ENCODE results near the gene ITGB7. TPM values are rescaled to one million over a fixed set of nuclear protein-coding genes. Genes with fewer than 3 reads are reported as not detected.

Gene ITGB7
- total RNA-seq, 1 experiment from 2014 or later = 0.98 TPM

DNA sequence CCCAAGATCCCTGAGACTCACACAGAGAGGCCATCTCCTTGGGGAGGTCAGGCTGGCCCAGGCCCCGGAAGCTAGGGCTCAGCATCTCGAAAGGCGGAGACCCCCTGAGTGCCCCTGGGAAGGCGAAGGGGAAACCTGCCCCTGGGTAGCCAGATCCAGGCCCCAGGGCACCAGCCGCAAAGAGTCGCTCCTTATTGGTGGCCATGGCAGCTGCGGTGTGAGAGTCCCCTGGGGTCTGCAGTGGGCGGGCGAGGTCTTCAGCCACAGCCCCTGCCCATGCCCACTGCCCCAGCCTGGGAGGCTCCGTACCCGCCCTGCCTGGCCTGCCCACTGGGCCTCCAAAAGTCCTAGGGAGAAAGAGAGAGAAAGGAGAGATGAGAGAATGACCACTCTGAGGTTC, 20.3 kb upstream of the ITGB7 start:
- Histone ChIP-seq H3K4me1 (ENCODE audit: control insufficient read depth, insufficient read depth, low read length) (peaks cover 36% of the 10 kb centered on the region), H3K27me3 (ENCODE audit: control insufficient read depth, insufficient read depth, low read length) (no peaks in the 10 kb centered on the region), H3K4me3 (ENCODE audit: low read depth in 2 of 2, low read length in 2 of 2) (no peak overlapping the region), H3K27ac (ENCODE audit: low read length) (no peak overlapping the region), H3K36me3 (ENCODE audit: control insufficient read depth, insufficient read depth, low read length) (no peaks in the 10 kb centered on the region; the same call in 1 of the 2 replicates), H3K9me3 (ENCODE audit: control insufficient read depth, insufficient read depth, low read depth, low read length) (no peaks in the 10 kb centered on the region)
- ChIA-PET CTCF (no interaction called here), POLR2A (no interaction called here)
- intact Hi-C loops (cut with micrococcal nuclease; ENCODE audit: unreplicated experiment) (no loop called here), in situ Hi-C loops (cut with HindIII; ENCODE audit: low pct_unique_long_range_greater_than_20kb, low sequenced_read_pairs) (no loop called here)
- no TSS peak for BruUV-seq (replicated peaks)
- no peak for ATAC-seq
- no peak for TF ChIP-seq TCF7L2 (IDR thresholded peaks at IDR 0.05; ENCODE audit: low read depth, low read length)
- no peak for TF ChIP-seq POLR2AphosphoS5 (IDR thresholded peaks at IDR 0.05; ENCODE audit: low read depth, low read length)
- TF ChIP-seq CTCF (IDR thresholded peaks at IDR 0.05) = no peak
- no peak for TF ChIP-seq REST (IDR thresholded peaks at IDR 0.05; ENCODE audit: insufficient read depth in 1 of 2, low read depth in 2 of 2, low read length in 1 of 2)
- no peak for TF ChIP-seq SIN3A (IDR thresholded peaks at IDR 0.05; ENCODE audit: borderline replicate concordance, insufficient read depth, low read depth, low read length)
- DNase-seq (ENCODE audit: low read depth, low spot score) = no peak

GRCh38 chr12:53226815-53227214, 19.8 kb upstream of the ITGB7 start:
- no peak for DNase-seq (ENCODE audit: low read depth, low spot score)
- no peak overlapping the region for H3K4me3 ChIP-seq (ENCODE audit: low read depth in 2 of 2, low read length in 2 of 2)
- ATAC-seq = no peak
- in situ Hi-C loops (cut with HindIII; ENCODE audit: low pct_unique_long_range_greater_than_20kb, low sequenced_read_pairs) (no loop called here), intact Hi-C loops (cut with micrococcal nuclease; ENCODE audit: unreplicated experiment) (no loop called here)
- no peaks in the 10 kb centered on the region; the same call in 1 of the 2 replicates for H3K36me3 ChIP-seq (ENCODE audit: control insufficient read depth, insufficient read depth, low read length)
- no peaks in the 10 kb centered on the region for H3K27me3 ChIP-seq (ENCODE audit: control insufficient read depth, insufficient read depth, low read length)
- TF ChIP-seq TCF7L2 (IDR thresholded peaks at IDR 0.05; ENCODE audit: low read depth, low read length) = no peak
- TF ChIP-seq CTCF (IDR thresholded peaks at IDR 0.05) = no peak
- TF ChIP-seq REST (IDR thresholded peaks at IDR 0.05; ENCODE audit: insufficient read depth in 1 of 2, low read depth in 2 of 2, low read length in 1 of 2) = no peak
- no peak for TF ChIP-seq SIN3A (IDR thresholded peaks at IDR 0.05; ENCODE audit: borderline replicate concordance, insufficient read depth, low read depth, low read length)
- no peak for TF ChIP-seq POLR2AphosphoS5 (IDR thresholded peaks at IDR 0.05; ENCODE audit: low read depth, low read length)
- no TSS peak for BruUV-seq (replicated peaks)
- ChIA-PET CTCF (no interaction called here), POLR2A (no interaction called here)
- H3K9me3 ChIP-seq (ENCODE audit: control insufficient read depth, insufficient read depth, low read depth, low read length) = no peaks in the 10 kb centered on the region
- H3K4me1 ChIP-seq (ENCODE audit: control insufficient read depth, insufficient read depth, low read length) = peaks cover 41% of the 10 kb centered on the region
- no peak overlapping the region for H3K27ac ChIP-seq (ENCODE audit: low read length)

All from Panc1 (cell line).